ENCODE measurements around the gene CENPW.

Gene CENPW

GRCh38 chr6:126339796-126340609, at the start of gene CENPW:
Gene CENPW, plus strand, starts transcription at chr6:126340115. Its CDS starts 159 bp downstream, at chr6:126340274.
- peak; percentile 94 for DNase-seq

- DNase-seq: no peak
Measured at GRCh38 chr6:126293891-126294524, 45.9 kb upstream of the CENPW start.

GRCh38 chr6:126300126-126300525, 39.8 kb upstream of the CENPW start:
- DNase-seq: no peak

- no peak for DNase-seq
Measured at GRCh38 chr6:126300735-126301134, 39.2 kb upstream of the CENPW start.

GRCh38 chr6:126302191-126302590, 37.7 kb upstream of the CENPW start:
- DNase-seq: no peak

- DNase-seq: peak; percentile 1
Measured at GRCh38 chr6:126307849-126308248, 32.1 kb upstream of the CENPW start.

- DNase-seq: no peak
Measured at GRCh38 chr6:126308362-126308761, 31.6 kb upstream of the CENPW start.

- no peak for DNase-seq
Measured at GRCh38 chr6:126312013-126312665, 27.8 kb upstream of the CENPW start.

GRCh38 chr6:126313941-126314340, 26.0 kb upstream of the CENPW start:
- DNase-seq: no peak

GRCh38 chr6:126318797-126319196, 21.1 kb upstream of the CENPW start:
- no peak for DNase-seq

GRCh38 chr6:126333729-126334128, 6.2 kb upstream of the CENPW start:
- no peak for DNase-seq

GRCh38 chr6:126335210-126335609, 4.7 kb upstream of the CENPW start:
- no peak for DNase-seq

- DNase-seq: no peak
Measured at GRCh38 chr6:126337323-126337722, 2.6 kb upstream of the CENPW start.

- no peak for DNase-seq
Measured at GRCh38 chr6:126341126-126341525, 1.2 kb downstream of the CENPW start.

- no peak for DNase-seq
Measured at GRCh38 chr6:126344181-126344580, 4.3 kb downstream of the CENPW start.

- DNase-seq: no peak
Measured at GRCh38 chr6:126351960-126352359, 12.0 kb downstream of the CENPW start.

GRCh38 chr6:126352514-126352913, 12.6 kb downstream of the CENPW start:
- DNase-seq: no peak

GRCh38 chr6:126356526-126356925, 16.6 kb downstream of the CENPW start:
- DNase-seq: no peak

- no peak for DNase-seq
Measured at GRCh38 chr6:126359936-126360537, 20.1 kb downstream of the CENPW start.

GRCh38 chr6:126361832-126362440, 22.0 kb downstream of the CENPW start:
- no peak for DNase-seq

- DNase-seq: no peak
Measured at GRCh38 chr6:126367849-126368248, 27.9 kb downstream of the CENPW start.

- DNase-seq: no peak
Measured at GRCh38 chr6:126372626-126373025, 32.7 kb downstream of the CENPW start.

- DNase-seq: no peak
Measured at GRCh38 chr6:126373344-126373743, 33.4 kb downstream of the CENPW start.

Data from retina (tissue), 1 donor.